AG09319 (cell line): ENCODE results near the gene SLC30A7.
"Not testable (repeated sequence)": the region's sequence is repeated elsewhere in the genome, so short reads cannot be mapped to it uniquely, and the experiment has no call there.

Experiments
- DNase-seq: peaks from one replicate; pipeline ENCODE4 v3.0.0-alpha.2; 2010; ENCODE audit warnings: low read depth; ENCODE audit errors: extremely low read depth
- TF ChIP-seq, protein P1 (sequence below): IDR thresholded peaks from 2 replicates; pipeline ENCODE4 v1.5.1; 2011; ENCODE audit warnings: low read depth, mild to moderate bottlenecking, inconsistent platforms, low read length, moderate library complexity

The SLC30A7 gene

GRCh38 chr1:100876291-100876690 lies 19.6 kb upstream of the SLC30A7 start:
- TF ChIP-seq, protein P1, sequence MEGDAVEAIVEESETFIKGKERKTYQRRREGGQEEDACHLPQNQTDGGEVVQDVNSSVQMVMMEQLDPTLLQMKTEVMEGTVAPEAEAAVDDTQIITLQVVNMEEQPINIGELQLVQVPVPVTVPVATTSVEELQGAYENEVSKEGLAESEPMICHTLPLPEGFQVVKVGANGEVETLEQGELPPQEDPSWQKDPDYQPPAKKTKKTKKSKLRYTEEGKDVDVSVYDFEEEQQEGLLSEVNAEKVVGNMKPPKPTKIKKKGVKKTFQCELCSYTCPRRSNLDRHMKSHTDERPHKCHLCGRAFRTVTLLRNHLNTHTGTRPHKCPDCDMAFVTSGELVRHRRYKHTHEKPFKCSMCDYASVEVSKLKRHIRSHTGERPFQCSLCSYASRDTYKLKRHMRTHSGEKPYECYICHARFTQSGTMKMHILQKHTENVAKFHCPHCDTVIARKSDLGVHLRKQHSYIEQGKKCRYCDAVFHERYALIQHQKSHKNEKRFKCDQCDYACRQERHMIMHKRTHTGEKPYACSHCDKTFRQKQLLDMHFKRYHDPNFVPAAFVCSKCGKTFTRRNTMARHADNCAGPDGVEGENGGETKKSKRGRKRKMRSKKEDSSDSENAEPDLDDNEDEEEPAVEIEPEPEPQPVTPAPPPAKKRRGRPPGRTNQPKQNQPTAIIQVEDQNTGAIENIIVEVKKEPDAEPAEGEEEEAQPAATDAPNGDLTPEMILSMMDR, result no peak
- no peak for DNase-seq

DNA sequence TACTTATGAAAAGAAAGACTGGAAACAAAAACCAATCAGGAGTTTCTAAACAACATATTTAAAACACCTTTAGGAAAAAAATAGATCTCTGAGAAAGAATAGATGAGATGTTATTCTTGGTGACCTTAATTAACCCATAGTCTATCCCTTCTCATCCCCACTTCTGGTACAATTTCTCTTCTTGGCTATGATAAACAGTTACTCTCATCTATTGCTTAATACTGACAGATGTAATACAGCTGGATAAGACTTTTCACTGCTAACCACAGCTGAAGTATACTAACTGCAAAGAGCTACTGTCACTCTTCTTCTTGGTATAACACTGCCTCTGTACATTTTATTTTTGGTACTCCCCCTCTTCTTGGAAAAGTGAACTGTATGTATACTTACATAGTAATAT lies 16.5 kb upstream of the SLC30A7 start:
- no peak for DNase-seq
- TF ChIP-seq, protein P1, result no peak

- DNase-seq, result no peak
- TF ChIP-seq, protein P1, result no peak
Observed at GRCh38 chr1:100881687-100882086, 14.2 kb upstream of the SLC30A7 start.

- TF ChIP-seq, protein P1, result no peak
- no peak for DNase-seq
Observed at GRCh38 chr1:100882698-100883097, 13.2 kb upstream of the SLC30A7 start.

GRCh38 chr1:100883963-100884362 lies 11.9 kb upstream of the SLC30A7 start:
- DNase-seq, result no peak
- TF ChIP-seq, protein P1, result no peak

- DNase-seq, result not testable (repeated sequence)
Observed at GRCh38 chr1:100889007-100889406, 6.9 kb upstream of the SLC30A7 start.

- not testable (repeated sequence) for DNase-seq
Observed at GRCh38 chr1:100889869-100890482, 5.9 kb upstream of the SLC30A7 start.

DNA sequence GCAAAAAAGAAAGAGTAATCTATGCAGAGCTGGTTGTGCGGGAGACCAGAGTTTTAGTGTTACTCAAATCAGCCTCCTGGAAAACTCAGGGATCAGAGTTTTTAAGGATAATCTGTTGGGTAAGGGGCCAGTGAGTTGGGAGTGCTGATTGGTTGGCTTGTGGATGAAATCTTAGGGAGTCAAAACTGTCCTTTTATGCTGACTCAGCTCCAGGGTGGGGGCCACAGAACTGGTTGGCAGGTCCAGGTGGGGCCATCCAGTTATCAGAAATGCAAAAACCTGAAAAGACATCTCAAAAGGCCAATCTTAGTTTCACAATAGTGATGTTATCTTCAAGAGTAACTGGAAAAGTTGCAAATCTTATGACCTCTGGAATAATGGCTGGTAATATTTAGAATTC lies 4.5 kb upstream of the SLC30A7 start:
- DNase-seq, result no peak
- TF ChIP-seq, protein P1, result no peak

DNA sequence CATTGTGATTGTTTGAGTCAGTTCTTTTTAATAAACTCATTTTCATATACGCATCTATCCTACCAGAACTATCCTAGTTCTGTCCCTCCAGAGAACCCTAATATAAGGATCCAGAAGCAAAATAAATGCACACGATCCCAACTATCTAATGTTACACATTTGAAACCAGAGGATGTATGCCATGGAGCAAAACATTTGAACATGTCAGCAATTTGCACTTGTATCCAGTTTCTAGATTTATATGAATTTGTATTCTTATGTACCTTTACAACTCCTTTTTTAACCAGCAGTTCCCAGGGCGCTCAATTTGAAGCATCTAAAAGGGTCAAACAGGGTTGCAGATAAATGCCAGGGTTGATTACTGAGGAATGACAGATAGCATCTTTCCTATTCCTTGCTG lies 3.3 kb upstream of the SLC30A7 start:
- TF ChIP-seq, protein P1, result no peak
- DNase-seq, result no peak
